HepG2 (cell line): Measurements from ENCODE around the gene UBE2Q1. TPM values are rescaled to one million over a fixed set of nuclear protein-coding genes. Genes with fewer than 3 reads are reported as not detected.

Experiments
- ADNP ChIP-seq: sonication (generic); formaldehyde crosslinking; IDR thresholded peaks from 2 replicates; pipeline ENCODE4 v1.4.0; 2020; ENCODE audit warnings: missing genetic modification reagents
- AGO2 ChIP-seq: fragments of 200-400 bp; formaldehyde crosslinking; optimal IDR thresholded peaks from 2 replicates; pipeline ENCODE3; 2017; ENCODE audit warnings: mild to moderate bottlenecking, low read depth, low read length, moderate library complexity
- ATF1 ChIP-seq: IDR thresholded peaks from 2 replicates; pipeline ENCODE4 v1.6.1; 2016; ENCODE audit warnings: mild to moderate bottlenecking, control low read depth
- DZIP1 ChIP-seq: sonication (generic); formaldehyde crosslinking; IDR thresholded peaks from 2 replicates; pipeline ENCODE4 v1.5.0; 2020; ENCODE audit warnings: mild to moderate bottlenecking, missing genetic modification reagents
- ELF4 ChIP-seq: sonication (generic); formaldehyde crosslinking; IDR thresholded peaks from 2 replicates; pipeline ENCODE4 v1.5.0; 2020; ENCODE audit warnings: missing genetic modification reagents, mild to moderate bottlenecking, moderate library complexity, borderline replicate concordance
- ERF ChIP-seq: IDR thresholded peaks from 2 replicates; pipeline ENCODE4 v1.6.1; 2018; ENCODE audit warnings: missing biosample characterization, missing genetic modification reagents
- HNF4A ChIP-seq: sonication (generic); formaldehyde crosslinking; IDR thresholded peaks from 2 replicates; pipeline ENCODE4 v1.4.0; 2020; ENCODE audit warnings: missing genetic modification reagents
- MIER2 ChIP-seq: IDR thresholded peaks from 2 replicates; pipeline ENCODE4 v1.6.1; 2016; ENCODE audit warnings: missing biosample characterization, missing genetic modification reagents
- PATZ1 ChIP-seq: sonication (generic); formaldehyde crosslinking; IDR thresholded peaks from 2 replicates; pipeline ENCODE4 v1.4.0; 2020; ENCODE audit warnings: missing genetic modification reagents
- SMC3 ChIP-seq: IDR thresholded peaks from 2 replicates; pipeline ENCODE4 v1.6.1; 2011; ENCODE audit warnings: low read length, improper control_type of control experiment
- SRSF1 ChIP-seq: fragments of 200-400 bp; formaldehyde crosslinking; optimal IDR thresholded peaks from 2 replicates; pipeline ENCODE3; 2017; ENCODE audit warnings: mild to moderate bottlenecking, low read depth, low read length, moderate library complexity
- ZBTB25 ChIP-seq: IDR thresholded peaks from 2 replicates; pipeline ENCODE4 v1.6.1; 2018; ENCODE audit warnings: missing genetic modification reagents
- ZBTB4 ChIP-seq: sonication (generic); formaldehyde crosslinking; IDR thresholded peaks from 2 replicates; pipeline ENCODE4 v1.4.0; 2020; ENCODE audit warnings: missing genetic modification reagents, mild to moderate bottlenecking, borderline replicate concordance
- ZEB1 ChIP-seq: IDR thresholded peaks from 2 replicates; pipeline ENCODE4 v1.6.1; 2012; ENCODE audit warnings: mild to moderate bottlenecking, low read depth, inconsistent platforms; ENCODE audit not compliant: insufficient replicate concordance
- ZFP36L1 ChIP-seq: sonication (generic); formaldehyde crosslinking; IDR thresholded peaks from 2 replicates; pipeline ENCODE4 v1.8.0; 2022; ENCODE audit warnings: mild to moderate bottlenecking, missing genetic modification reagents, moderate library complexity
- ZNF512 ChIP-seq: sonication (generic); formaldehyde crosslinking; IDR thresholded peaks from 2 replicates; pipeline ENCODE4 v1.4.0; 2020; ENCODE audit warnings: mild to moderate bottlenecking, missing genetic modification reagents
- ZNF652 ChIP-seq: IDR thresholded peaks from 2 replicates; pipeline ENCODE4 v1.6.1; 2016; ENCODE audit warnings: low read depth, borderline replicate concordance
- ZNF7 ChIP-seq: IDR thresholded peaks from 2 replicates; pipeline ENCODE4 v1.6.1; 2016; ENCODE audit warnings: missing biosample characterization, missing genetic modification reagents
- ZNF792 ChIP-seq: IDR thresholded peaks from 2 replicates; pipeline ENCODE4 v1.6.1; 2016
- polyA plus RNA-seq, 8 experiments: library from polyadenylated mRNA; depleted of rRNA in 3 of 8; stranded (reverse) in 7 of 8; unstranded in 1 of 8; fragments of >200 nt; fragmentation: Illumina TruSeq in 4 of 8; extraction: Trizol in 4 of 8; gene quantifications; 2 replicates each; pipeline versions ENCODE4 v1.2.1 to v1.2.3, GENCODE V29; 2011 to 2016; ENCODE audit warnings: low read depth in 4 of 8, missing spikeins in 1 of 8, mixed read lengths in 1 of 8; ENCODE audit not compliant: insufficient read depth in 1 of 8
- total RNA-seq, 5 experiments: library from RNA; depleted of rRNA; stranded (reverse); fragments of >200 nt; fragmentation: Illumina TruSeq; extraction: Trizol; gene quantifications; 2 replicates each; pipeline ENCODE4 v1.2.3, GENCODE V29; 2016; ENCODE audit warnings: low read depth in 1 of 5

The UBE2Q1 gene
- total and polyA plus RNA-seq, 2 of the 13 experiments (the other 11 are each of a cell fraction or from before 2014, with no cell fraction given), result 11.7 to 41.7 TPM

- TF ChIP-seq ZBTB4 (CRISPR knock-in tag) (no peak), ZNF512 (CRISPR knock-in tag) (no peak), ZFP36L1 (CRISPR knock-in tag) (0 out of 2 replicates have a peak, but pooled peaks have one; percentile 38), ERF (CRISPR knock-in tag) (peak; percentile 36; the same call in 1 of the 2 replicates), ATF1 (CRISPR knock-in tag) (no peak), MIER2 (CRISPR knock-in tag) (0 out of 2 replicates have a peak, but pooled peaks have one; percentile 15), HNF4A (CRISPR knock-in tag) (peak; percentile 6; the same call in 1 of the 2 replicates), ZBTB25 (CRISPR knock-in tag) (no peak; the same call in 1 of the 2 replicates), DZIP1 (CRISPR knock-in tag) (no peak), ZNF7 (CRISPR knock-in tag) (no peak), ZEB1 (peak; percentile 36), ELF4 (no peak), ZNF652 (CRISPR knock-in tag) (no peak), AGO2 (peak; percentile 88), ZNF792 (CRISPR knock-in tag) (no peak), ADNP (CRISPR knock-in tag) (0 out of 2 replicates have a peak, but pooled peaks have one; percentile 14), SMC3 (no peak), SRSF1 (no peak), PATZ1 (CRISPR knock-in tag) (peak; percentile 42; the same call in 1 of the 2 replicates)
Observed at GRCh38 chr1:154607609-154608396, 49.3 kb upstream of the UBE2Q1 start, which contains the start of gene ADAR (continued).
